Lung (tissue), 12 donors: ENCODE data around the gene KCNJ10. TPM values are rescaled to one million over a fixed set of nuclear protein-coding genes. Genes with fewer than 3 reads are reported as not detected.

ENCODE experiments used
- ATAC-seq: fragments of 200-7000 bp; cut with Tn5 transposase; one replicate; pipeline ENCODE4 v1.9.1; 2020; ENCODE audit warnings: moderate number of reproducible peaks; ENCODE audit not compliant: insufficient read depth, low FRiP score
- DNase-seq, 3 donors: peaks; one replicate each; pipeline ENCODE4 v3.0.0-alpha.2; 2013 to 2017
- H3K27ac ChIP-seq, 2 donors: one replicate each; pipeline ENCODE4 v1.5.1; 2013; ENCODE audit warnings: mild to moderate bottlenecking in 2 of 2, moderate library complexity in 2 of 2, control low read depth in 1 of 2, inconsistent platforms in 1 of 2, low read depth in 1 of 2, low read length in 1 of 2
- H3K27me3 ChIP-seq, 3 donors: one replicate each; pipeline ENCODE4 v1.5.1; 2013; ENCODE audit warnings: low read length in 2 of 3; ENCODE audit not compliant: control insufficient read depth in 3 of 3, insufficient read depth in 3 of 3
- H3K36me3 ChIP-seq, 4 donors: one replicate each; pipeline ENCODE4 v1.5.1; 2013; ENCODE audit warnings: low read length in 4 of 4, mild to moderate bottlenecking in 1 of 4, moderate library complexity in 1 of 4; ENCODE audit not compliant: control insufficient read depth in 4 of 4, insufficient read depth in 4 of 4
- H3K4me1 ChIP-seq, 5 donors: one replicate each; pipeline ENCODE4 v1.5.1; 2013; ENCODE audit warnings: low read length in 5 of 5, mild to moderate bottlenecking in 2 of 5, moderate library complexity in 1 of 5; ENCODE audit not compliant: control insufficient read depth in 5 of 5, insufficient read depth in 5 of 5
- H3K4me3 ChIP-seq: one replicate; pipeline ENCODE4 v1.5.1; 2013; ENCODE audit warnings: mild to moderate bottlenecking, control low read depth, moderate library complexity
- H3K9ac ChIP-seq, 2 donors: one replicate each; pipeline ENCODE4 v1.5.1; 2013; ENCODE audit warnings: low read length in 2 of 2, control low read depth in 1 of 2; ENCODE audit not compliant: insufficient read depth in 1 of 2
- H3K9me3 ChIP-seq, 4 donors: one replicate each; pipeline ENCODE4 v1.5.1; 2013; ENCODE audit warnings: low read length in 3 of 4, mild to moderate bottlenecking in 1 of 4, moderate library complexity in 1 of 4; ENCODE audit not compliant: control insufficient read depth in 4 of 4, insufficient read depth in 3 of 4
- CTCF ChIP-seq: IDR thresholded peaks from 2 replicates; pipeline ENCODE4 v1.5.1; 2012; ENCODE audit warnings: mild to moderate bottlenecking; ENCODE audit errors: control extremely low read depth, extremely low read depth
- WGBS, 2 donors: extraction: QIAGEN DNeasy Blood & Tissue Kit; methylation state at CpG; one replicate each; pipeline ENCODE4 v1.1.7; 2013; 5-methylcytosine and 5-hydroxymethylcytosine counted together
- polyA plus RNA-seq, 2 donors: library from polyadenylated mRNA; stranded (reverse); fragments of 200-250 nt; gene quantifications; one replicate each; pipeline ENCODE4 v1.2.1, GENCODE V29; 2013
- total RNA-seq, 2 donors: library from RNA; depleted of rRNA in 1 of 2; stranded (reverse); fragments of >200 nt in 1 of 2; gene quantifications; one replicate each; pipeline ENCODE4 v1.2.1, GENCODE V29; 2014 to 2021
- donor health status: control.
- donor health status: control.
- donor health status: Bipolar disorder and iron deficiency.
- donor health status: healthy.
- donor health status: DM: yes; HTN: yes; CAD: no.

Gene KCNJ10
- total and polyA plus RNA-seq, 4 donors, result 0.02 to 0.37 (median 0.10) TPM

- ATAC-seq, result no peak
- Histone ChIP-seq H3K27me3 (peaks cover 0 to 2% (median 0%) of the 10 kb centered on the region in 3 donors), H3K9ac (no peak overlapping the region), H3K4me3 (no peak overlapping the region), H3K9me3 (no peaks in the 10 kb centered on the region), H3K4me1 (peaks cover 0 to 12% (median 0%) of the 10 kb centered on the region in 5 donors), H3K36me3 (no peaks in the 10 kb centered on the region), H3K27ac (no peak overlapping the region)
- no peak for TF ChIP-seq CTCF
- 95 to 98% methylated on average over 6 of the region's 6 CpGs for WGBS, 2 donors
- DNase-seq, result no peak
These were observed 88.5 kb downstream of the KCNJ10 start for GRCh38 chr1:159981351-159982055.

GRCh38 chr1:159980786-159981185 lies 89.2 kb downstream of the KCNJ10 start:
- Histone ChIP-seq H3K27me3 (peaks cover 0 to 2% (median 0%) of the 10 kb centered on the region in 3 donors), H3K36me3 (no peaks in the 10 kb centered on the region), H3K4me1 (peaks cover 0 to 12% (median 0%) of the 10 kb centered on the region in 5 donors), H3K4me3 (no peak overlapping the region), H3K9me3 (no peaks in the 10 kb centered on the region), H3K9ac (no peak overlapping the region), H3K27ac (no peak overlapping the region)
- no peak for TF ChIP-seq CTCF
- no peak for DNase-seq
- WGBS, 2 donors, result 96 to 97% methylated on average over 7 of the region's 7 CpGs
- no peak for ATAC-seq

GRCh38 chr1:159980076-159980475 lies 89.9 kb downstream of the KCNJ10 start:
- Histone ChIP-seq H3K27ac (no peak overlapping the region), H3K36me3 (no peaks in the 10 kb centered on the region), H3K4me1 (peaks cover 0 to 12% (median 0%) of the 10 kb centered on the region in 5 donors), H3K9me3 (no peaks in the 10 kb centered on the region), H3K9ac (no peak overlapping the region), H3K4me3 (no peak overlapping the region), H3K27me3 (peaks cover 0 to 6% (median 0%) of the 10 kb centered on the region in 3 donors)
- no peak for TF ChIP-seq CTCF
- ATAC-seq (no peak), DNase-seq (no peak)
- WGBS, 2 donors, result 74 to 77% methylated on average over 6 of the region's 6 CpGs

GRCh38 chr1:159979257-159979656 lies 90.7 kb downstream of the KCNJ10 start:
- ATAC-seq, result no peak
- H3K9ac ChIP-seq, result no peak overlapping the region
- peak in 2 of 3 donors; percentile 82 to 86 for DNase-seq
- no peaks in the 10 kb centered on the region for H3K9me3 ChIP-seq
- H3K4me3 ChIP-seq, result no peak overlapping the region
- H3K4me1 ChIP-seq, result peaks cover 0 to 12% (median 0%) of the 10 kb centered on the region in 5 donors
- H3K36me3 ChIP-seq, result no peaks in the 10 kb centered on the region
- no peak overlapping the region for H3K27ac ChIP-seq
- 69 to 76% methylated on average over 3 of the region's 3 CpGs for WGBS, 2 donors
- TF ChIP-seq CTCF, result no peak
- peaks cover 0 to 5% (median 0%) of the 10 kb centered on the region in 3 donors for H3K27me3 ChIP-seq
